ENCODE data around the gene RPS6KB1.
"Not testable (repeated sequence)": the region's sequence is repeated elsewhere in the genome, so short reads cannot be mapped to it uniquely, and the experiment has no call there.

Gene RPS6KB1

DNA sequence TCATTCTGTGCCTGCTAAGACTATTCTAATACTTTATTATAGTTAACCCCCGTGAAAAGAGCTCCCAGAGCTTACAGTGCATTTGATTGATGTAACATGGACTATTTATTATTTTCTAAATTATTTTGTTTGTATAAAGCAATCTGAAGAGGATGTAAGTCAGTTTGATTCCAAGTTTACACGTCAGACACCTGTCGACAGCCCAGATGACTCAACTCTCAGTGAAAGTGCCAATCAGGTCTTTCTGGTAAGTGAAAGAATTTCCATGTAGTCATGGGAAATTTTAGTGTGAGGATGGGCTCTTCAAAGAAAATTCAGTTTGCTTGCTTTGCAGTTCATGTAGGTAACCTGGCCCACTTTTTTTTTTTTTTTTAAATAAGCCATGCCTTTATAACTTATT, 47.8 kb downstream of the RPS6KB1 start:
- DNase-seq (ENCODE audit: low read depth, low spot score): not testable (repeated sequence)

DNA sequence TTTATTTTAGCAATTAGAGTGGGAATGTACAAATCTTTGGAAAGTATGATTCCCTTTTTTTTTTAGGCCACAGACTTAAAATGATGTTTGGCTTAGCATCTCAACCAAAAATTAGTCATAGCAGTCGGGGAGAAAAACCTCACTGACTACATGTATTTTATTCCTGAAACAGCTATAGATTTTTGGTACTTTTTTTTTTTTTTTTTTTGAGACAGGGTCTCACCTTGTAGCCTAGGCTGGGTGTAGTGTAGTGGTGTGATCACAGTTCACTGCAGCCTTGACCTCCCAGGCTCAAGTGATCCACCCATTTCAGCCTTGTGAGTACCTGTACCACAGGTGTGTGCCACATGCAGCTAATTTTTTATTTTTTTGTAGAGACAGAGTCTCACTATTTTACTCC, 48.2 kb downstream of the RPS6KB1 start:
- DNase-seq (ENCODE audit: low read depth, low spot score): no peak

DNA sequence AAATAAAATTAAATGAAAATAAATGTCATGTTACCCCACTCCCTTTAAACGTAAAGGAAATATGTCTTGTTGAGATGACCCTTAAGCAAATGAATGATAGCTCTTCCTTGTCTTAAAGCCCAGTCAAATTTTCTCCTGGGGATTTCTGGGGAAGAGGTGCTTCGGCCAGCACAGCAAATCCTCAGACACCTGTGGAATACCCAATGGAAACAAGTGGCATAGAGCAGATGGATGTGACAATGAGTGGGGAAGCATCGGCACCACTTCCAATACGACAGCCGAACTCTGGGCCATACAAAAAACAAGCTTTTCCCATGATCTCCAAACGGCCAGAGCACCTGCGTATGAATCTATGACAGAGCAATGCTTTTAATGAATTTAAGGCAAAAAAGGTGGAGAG, 53.5 kb downstream of the RPS6KB1 start:
- DNase-seq (ENCODE audit: low read depth, low spot score): not testable (repeated sequence)

DNA sequence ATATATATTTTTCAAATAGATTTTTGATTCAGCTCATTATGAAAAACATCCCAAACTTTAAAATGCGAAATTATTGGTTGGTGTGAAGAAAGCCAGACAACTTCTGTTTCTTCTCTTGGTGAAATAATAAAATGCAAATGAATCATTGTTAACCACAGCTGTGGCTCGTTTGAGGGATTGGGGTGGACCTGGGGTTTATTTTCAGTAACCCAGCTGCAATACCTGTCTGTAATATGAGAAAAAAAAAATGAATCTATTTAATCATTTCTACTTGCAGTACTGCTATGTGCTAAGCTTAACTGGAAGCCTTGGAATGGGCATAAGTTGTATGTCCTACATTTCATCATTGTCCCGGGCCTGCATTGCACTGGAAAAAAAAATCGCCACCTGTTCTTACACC, 54.4 kb downstream of the RPS6KB1 start:
- not testable (repeated sequence) for DNase-seq (ENCODE audit: low read depth, low spot score)

DNA sequence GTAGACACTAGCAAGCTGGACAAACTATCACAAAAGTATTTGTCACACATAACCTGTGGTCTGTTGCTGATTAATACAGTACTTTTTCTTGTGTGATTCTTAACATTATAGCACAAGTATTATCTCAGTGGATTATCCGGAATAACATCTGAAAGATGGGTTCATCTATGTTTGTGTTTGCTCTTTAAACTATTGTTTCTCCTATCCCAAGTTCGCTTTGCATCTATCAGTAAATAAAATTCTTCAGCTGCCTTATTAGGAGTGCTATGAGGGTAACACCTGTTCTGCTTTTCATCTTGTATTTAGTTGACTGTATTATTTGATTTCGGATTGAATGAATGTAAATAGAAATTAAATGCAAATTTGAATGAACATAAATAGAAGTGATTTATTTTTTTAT, 57.1 kb downstream of the RPS6KB1 start:
- no peak for DNase-seq (ENCODE audit: low read depth, low spot score)

DNA sequence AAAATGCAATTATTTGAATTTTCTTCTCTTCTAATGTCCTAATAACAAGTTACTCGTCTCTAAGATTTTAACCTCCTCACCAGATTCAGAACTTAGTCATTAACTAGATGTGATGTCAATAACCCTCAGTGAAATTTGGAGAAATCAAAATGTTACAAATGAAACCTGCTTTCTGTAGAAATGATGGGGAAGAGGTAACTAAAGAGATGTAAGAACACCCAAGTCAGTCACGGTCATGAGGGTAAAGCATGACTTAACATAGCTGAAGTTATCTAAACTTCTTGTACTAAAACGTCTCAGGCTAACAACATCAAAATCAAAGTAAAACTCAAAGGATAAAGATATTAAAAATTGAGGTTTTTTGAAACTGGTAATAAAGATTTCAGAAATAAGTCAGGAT, 61.9 kb downstream of the RPS6KB1 start:
- no peak for DNase-seq (ENCODE audit: low read depth, low spot score)

DNA sequence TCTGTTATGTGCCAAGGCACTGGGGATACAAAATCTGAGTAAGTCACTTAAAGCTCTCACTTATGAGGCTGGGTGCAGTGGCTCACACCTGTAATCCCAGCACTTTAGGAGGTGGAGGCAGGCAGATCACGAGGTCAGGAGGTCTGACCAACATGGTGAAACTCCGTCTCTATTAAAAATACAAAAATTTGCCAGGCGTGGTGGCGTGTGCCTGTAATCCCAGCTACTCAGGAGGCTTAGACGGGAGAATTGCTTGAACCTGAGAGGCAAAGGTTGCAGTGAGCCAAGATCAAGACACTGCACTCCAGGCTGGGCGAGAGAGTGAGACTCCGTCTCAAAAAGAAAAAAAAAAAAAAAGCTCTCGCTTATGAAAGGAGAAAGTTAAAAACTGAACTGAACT, 66.7 kb downstream of the RPS6KB1 start:
- not testable (repeated sequence) for DNase-seq (ENCODE audit: low read depth, low spot score)

DNA sequence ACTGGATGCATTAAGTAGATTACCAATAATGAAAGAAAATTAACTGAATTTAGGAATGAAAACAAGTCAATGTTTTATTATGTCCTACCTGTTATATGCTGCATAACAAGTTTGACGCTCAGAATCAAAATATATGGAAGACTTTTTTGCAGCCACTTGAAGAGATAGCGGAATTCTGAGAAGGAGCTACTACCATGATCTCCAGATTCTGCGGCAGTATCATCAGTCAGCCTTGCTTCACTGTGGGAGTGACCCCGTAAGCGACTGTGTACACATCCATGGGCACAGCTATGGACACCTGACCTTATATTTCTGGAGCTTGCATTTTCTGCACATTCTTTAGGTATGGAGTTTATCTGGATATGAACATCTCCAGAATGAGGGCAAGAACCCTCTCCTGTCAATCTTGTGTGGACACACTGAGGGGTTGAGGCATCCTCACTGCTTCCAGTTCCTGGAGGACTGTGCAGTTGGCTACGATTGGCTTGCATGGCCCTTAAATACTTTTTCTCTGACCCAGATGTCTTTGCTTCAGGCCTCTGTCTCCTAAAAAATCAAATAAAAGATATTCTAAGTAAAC, 69.9 kb downstream of the RPS6KB1 start:
- DNase-seq (ENCODE audit: low read depth, low spot score): no peak

DNA sequence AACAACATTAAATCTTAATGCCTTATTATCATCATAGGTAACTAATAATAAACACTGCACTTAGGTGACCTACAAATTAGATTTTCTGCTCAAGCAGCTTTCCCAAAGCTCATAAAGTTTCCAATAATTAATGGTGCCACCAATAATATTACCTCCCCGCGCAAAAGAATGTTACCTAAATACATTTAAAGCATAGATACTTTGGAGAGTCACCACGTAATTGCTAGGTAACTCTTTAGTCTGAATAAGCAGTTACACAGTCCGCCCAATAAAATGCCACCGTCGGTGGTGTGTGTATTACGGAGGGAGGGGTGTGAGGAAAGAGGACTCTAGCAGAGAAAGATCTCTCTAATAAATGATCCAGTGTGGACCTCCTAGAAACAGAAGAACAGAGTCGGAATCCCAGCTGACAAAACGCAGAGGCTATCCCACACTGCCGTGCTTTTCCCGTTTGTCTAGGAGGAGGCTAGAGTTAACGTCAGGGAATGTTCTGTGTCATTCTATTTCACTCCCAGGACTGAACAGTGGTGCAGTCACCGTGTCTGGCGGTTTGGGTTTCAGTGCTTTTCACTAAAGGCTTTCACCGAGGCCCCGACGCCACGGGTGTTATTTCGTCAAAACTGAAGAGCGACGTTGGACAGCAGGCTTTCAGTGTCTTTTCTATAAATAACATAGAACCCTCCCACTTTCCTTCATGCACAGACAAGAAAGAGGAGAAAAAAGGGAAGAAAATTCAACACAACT, 71.0 kb downstream of the RPS6KB1 start:
- peak; percentile 25 for DNase-seq (ENCODE audit: low read depth, low spot score)

DNA sequence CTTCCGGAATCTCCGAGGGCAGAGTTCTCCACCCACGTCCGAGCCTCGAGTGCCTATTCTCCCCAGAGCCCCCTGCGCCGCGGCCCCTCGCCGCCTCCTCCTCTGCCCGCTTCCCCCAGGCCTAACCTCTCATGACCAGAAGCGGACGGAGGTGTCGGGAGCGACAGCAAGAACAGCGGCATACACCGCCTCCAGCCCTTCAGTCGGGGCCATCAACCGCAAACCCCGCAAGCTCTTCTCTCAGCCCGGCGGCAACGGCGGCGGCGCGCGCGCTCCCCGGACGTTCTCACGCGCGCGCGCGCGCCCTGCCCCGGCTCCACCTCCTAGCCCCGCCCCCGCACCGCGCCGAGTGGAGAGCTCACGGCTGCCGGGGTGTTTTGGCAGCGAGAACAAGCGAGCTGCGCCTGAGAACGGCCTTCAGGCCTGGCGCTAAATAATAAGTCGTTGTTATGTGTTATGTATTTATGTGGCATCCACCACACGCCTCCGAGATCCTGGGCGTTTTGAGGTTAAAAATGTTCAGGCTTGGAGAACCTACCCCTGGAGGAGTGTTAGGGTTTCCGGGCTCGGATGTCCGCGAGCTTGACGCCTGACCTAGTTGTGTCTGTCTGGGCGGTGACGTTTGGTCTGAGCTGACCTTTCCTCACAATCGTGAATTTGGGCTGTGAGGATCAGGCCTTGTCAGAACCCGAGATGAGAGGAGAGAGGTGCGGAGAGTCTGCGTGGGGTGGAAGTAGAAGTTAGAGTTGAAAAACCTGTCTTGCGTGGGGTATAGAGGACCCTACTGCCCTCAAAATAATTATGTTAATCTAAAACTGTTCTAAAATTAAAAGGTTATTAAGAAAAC, 71.8 kb downstream of the RPS6KB1 start, which contains the start of gene RNFT1:
TSS of gene RNFT1 (minus strand) at position 259 of the 847 bp plus-strand sequence. CDS start at position 182, 77 bp downstream.
- peak; percentile 31 for DNase-seq (ENCODE audit: low read depth, low spot score)

DNA sequence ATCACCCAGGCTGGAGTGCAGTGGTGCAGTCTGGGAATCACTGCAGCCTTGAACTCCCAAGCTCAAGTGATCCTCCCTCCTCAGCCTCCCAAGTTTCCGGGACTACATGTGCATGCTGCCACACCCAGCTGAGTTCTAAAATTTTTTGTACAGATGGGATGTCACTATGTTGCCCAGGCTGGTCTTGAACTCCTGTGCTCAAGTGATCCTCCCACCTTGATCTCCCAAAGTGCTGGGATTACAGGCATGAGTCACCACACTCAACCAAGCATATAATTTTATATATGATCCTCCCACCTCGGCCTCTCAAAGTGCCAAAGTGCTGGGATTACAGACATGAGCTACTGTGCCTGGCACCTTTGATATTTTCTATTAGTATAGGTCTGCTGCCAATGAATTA, 78.8 kb downstream of the RPS6KB1 start:
- DNase-seq (ENCODE audit: low read depth, low spot score): not testable (repeated sequence)

DNA sequence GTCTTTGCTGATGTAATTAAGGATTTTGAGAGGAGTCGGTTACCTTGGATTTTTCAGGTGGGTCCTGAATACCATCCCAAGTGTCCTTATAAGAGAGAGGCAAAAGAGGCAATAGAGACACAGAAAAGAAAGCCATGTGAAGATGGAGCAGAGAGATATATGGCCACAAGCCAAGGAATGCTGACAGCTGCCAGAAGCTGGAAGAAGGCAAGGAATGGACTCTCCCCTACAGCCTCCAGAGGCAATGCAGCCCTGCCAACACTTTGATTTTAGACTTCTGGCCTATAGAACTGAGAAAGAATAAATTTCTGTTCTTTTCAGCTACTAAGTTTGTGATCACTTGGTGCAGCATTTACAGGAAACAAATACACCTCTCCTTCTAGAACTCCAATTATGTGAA, 79.9 kb downstream of the RPS6KB1 start:
- no peak for DNase-seq (ENCODE audit: low read depth, low spot score)

DNA sequence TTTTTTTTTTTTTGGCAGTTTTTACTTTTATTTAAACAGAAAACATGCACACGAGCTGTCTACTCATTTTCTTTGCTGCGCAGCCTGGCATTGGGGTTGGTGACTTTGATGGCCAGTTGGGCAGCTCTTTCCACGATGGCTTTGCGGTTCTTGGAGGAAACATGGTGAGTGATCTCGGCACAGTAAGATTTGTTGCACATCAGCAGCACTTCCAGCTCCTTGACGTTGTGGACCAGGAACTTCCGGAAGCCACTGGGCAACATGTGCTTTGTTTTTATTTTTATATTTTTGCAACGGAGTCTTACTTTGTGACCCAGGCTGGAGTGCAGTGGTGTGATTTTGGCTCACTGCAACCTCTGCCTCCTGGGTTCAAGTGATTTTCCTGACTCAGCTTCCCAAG, 80.6 kb downstream of the RPS6KB1 start:
- DNase-seq (ENCODE audit: low read depth, low spot score): not testable (repeated sequence)

DNA sequence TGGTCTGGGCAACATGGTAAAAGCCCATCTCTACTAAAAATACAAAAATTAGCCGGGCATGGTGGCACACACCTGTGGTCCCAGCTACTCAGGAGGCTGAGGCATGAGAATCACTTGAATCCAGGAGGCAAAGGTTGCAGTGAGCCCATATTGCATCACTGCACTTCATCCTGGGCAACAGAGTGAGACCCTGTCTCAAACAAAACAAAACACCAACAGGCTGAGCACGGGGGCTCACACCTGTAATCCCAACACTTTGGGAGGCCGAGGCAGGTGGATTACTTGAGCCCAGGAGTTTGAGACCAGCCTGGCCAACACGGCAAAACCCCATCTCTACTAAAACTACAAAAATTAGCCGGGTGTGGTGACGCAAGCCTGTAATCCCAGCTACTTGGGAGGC, 82.2 kb downstream of the RPS6KB1 start:
- not testable (repeated sequence) for DNase-seq (ENCODE audit: low read depth, low spot score)

DNA sequence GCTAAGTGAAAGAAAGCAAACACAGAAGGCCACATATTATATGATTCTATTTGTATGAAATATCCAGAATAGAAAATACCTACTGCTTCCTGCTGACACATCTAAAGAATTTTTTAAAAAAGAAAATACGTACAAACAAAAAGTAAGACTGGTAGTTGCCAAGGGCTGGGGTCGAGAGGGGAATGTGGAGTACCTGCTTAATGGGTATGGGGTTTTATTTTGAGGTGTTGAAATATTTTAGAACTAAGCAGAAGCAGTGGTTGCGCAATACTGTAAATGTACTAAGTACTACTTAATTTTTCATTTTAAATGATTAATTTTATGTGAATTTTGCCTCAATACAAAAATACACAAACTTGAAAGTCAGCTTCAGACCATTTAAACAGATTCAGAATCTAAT, 103.7 kb downstream of the RPS6KB1 start:
- DNase-seq (ENCODE audit: low read depth, low spot score): not testable (repeated sequence)

Data from brain pericyte (primary cell).